DMS 273 (cell line): ENCODE data around the gene RBPJ.

Source experiments
- DNase-seq: peaks from one replicate; lab custom pipeline; 2025; ENCODE audit not compliant: unreplicated experiment; lab: John Stamatoyannopoulos, UW

RBPJ gene

GRCh38 chr4:26320538-26321372 lies at the start of gene RBPJ:
TSS of gene RBPJ (plus strand) at chr4:26321014. CDS start at chr4:26321029, 15 bp downstream.
- peak; percentile 98 for DNase-seq

DNA sequence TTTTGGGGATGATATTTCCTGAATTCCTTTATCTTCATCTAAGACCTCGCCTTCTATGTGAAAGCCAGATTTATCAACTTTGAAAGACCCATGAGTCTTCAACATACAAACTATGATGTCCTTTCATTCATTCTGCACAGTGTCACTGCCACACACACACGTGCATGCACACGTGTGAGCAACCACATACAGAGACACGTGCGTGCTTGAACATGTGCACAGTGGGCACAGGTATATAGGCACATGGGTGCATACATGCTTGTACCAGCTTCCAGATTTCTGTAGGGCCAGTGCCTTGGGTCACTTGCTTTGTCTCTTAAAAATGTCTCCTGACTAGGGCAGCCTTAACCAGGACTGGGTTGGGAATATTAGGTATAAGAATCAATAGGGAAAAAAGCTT lies 49.1 kb upstream of the RBPJ start:
- no peak for DNase-seq

- no peak for DNase-seq
Observed at GRCh38 chr4:26272654-26273615, 47.9 kb upstream of the RBPJ start.

- DNase-seq = no peak
Observed at GRCh38 chr4:26273616-26273980, 47.2 kb upstream of the RBPJ start.

GRCh38 chr4:26275281-26275680 lies 45.5 kb upstream of the RBPJ start:
- DNase-seq = no peak

DNA sequence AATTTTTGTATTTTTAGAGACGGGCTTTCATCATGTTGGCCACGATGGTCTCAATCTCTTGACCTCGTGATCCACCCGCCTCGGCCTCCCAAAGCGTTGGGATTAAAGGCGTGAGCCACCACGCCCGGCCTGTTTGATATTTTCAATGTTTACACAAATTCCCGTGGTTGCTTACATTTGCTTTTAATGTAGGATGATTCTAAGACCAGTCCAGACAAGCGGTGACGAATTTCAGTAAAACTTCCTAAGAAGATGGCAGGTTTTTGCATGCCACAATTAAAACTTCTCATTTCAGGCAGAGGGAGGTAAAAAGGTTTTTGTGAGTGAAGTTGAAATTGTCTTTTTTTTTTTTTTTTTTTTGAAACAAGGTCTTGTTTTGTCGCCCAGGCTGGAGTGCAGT lies 41.4 kb upstream of the RBPJ start:
- no peak for DNase-seq

- DNase-seq = no peak
Observed at GRCh38 chr4:26281881-26282280, 38.9 kb upstream of the RBPJ start.

DNA sequence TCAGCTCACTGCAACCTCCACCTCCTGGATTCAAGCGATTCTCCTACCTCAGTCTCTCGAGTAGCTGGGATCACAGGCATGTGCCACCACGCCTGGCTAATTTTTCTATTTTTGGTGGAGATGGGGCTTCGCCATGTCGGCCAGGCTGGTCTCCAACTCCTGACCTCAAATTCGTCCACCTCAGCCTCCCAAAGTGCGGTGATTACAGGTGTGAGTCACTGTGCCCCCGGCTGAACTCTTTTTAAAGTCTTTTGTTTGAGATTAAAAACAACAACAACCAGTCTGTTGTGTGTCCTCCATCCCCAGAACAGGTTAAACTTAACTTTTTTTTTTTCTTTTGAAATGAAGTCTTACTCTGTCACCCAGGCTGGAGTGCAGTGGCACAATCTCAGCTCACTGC lies 36.3 kb upstream of the RBPJ start:
- no peak for DNase-seq

DNA sequence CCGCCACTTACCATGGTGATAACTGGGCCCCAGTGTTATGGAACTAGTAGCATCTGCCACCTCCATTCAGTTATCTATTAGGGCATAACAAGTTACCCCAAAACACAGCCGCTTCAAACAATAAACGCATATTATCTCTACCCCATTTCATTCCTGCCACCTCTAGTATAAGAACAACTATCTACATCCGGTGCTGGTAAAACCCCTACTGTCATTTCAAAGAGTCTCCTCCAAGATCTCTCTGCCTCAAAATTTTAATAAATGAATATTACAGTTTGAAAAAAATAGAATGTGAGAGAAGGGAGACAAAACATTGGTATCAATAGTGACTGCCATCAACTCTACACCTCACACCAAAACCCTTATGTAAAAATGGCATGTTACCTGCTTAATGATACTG lies 35.5 kb upstream of the RBPJ start:
- no peak for DNase-seq

DNA sequence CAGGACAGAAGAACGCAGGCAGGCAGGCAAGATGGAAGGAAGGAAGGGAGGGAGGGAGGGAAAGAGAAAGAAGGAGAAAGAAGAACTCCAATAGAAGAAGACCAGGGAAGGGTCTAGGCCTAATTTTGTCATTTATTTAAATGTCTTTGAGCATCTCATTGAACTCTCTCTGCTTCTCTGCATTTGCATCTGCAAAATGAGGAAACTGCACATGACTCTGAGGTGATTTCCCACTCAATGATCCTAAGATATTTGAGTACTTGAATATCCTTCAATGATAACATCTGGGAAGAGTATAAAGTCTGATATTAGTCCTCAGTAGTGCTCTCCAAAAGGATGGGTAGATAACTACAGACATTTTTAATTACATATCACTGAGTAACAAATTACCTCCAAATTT lies 33.1 kb upstream of the RBPJ start:
- no peak for DNase-seq

DNA sequence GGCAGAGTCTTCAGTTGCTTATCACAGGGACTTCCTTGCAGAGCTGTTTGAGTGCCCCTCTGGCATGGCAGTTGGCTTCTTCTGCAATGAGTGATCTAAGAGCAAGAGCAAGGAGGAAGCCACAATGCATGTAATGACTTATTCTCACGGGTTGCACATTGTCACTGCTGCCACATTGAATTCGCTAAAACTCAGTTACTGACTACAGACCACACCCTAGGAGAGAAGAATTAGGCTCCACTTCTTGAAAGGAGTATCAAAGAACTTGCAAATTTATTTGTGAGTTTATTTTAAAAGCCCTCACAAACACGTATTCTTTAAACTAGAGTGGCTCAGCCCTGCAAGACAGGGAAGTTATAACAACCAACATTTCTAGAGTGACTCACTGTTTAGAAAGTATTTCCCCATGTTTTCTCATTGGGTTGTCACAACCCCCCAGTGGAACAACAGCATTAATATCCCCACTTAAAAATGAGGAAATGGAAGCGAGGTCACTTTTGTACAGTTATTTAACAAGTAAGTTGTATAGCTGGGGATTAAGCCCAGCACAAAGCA lies 32.4 kb upstream of the RBPJ start:
- DNase-seq = no peak

DNA sequence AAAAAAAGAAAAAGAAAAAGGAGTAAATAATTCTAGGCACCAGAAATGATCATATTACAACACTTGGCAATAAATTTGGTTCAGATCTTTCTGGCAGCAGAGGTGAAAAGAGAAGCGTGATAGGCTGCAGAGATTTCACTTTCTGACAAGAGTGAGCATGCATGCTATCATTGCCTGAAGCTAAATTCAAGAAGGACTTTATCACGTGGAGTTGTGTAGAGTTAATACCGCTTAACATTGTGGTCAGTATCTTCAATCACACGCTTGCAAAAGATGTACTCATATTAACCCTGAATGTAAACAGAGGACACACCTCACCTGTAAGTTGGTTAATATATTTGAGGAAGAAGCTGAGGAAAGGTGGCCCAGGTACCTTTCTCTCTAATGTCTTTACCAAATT lies 31.4 kb upstream of the RBPJ start:
- no peak for DNase-seq

DNA sequence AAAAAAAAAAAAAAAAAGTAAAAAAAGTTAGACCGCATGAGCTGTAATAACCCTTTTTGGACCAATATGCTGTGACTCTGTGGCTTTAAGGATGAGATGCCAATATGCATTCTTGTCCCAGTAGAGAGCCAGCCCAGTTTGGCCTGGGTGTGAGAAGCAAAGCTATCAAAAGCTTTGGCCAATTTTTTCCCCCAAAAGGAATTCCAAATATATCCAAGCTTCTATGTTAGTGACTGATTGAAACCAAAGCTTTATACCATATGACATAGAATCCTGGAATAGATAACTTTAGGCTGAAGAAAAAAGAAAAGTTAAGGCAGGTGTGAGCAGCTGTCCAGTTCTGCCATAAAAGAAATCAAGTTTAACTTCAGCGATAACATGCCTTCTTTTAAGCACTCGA lies 30.5 kb upstream of the RBPJ start:
- DNase-seq = no peak

DNA sequence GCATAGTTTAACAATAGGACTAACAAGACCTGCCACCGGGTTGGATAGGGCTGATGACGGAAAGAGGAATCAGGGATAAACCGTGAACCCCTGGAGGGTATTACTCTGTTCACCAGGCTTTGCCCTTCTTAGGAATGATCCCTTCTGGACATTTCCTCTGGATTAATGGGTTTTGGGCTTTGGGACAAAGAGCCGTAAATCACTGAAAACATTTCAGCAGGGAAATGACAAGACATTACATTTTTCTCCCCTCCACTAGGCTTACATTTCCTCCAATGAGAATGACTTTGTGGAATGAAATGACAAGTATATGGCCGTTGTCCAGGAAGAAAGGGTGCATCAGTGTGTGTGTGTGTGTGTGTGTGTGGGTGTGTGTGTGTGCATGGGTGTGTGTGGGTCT lies 25.9 kb upstream of the RBPJ start:
- no peak for DNase-seq

DNA sequence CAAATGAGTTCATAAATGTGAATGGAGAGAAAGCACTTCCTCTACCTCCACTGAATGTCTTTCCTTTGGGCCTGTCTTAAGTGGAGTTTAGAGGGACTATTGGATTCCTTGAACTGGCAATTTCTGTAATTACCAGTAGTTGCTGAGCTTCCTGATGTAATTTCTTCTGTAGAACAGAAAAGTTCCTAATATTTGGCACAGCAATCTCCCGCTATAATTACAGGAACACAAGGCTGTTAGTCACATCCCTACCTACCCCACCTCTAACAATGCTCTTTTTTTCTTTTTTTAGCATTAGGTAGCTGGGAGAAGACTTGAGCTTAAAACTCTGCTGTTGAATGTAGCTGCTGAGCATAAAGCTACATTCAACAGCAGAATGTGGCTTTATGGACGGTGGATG lies 24.8 kb upstream of the RBPJ start:
- DNase-seq = no peak

GRCh38 chr4:26296514-26296913 lies 24.3 kb upstream of the RBPJ start:
- DNase-seq = no peak

DNA sequence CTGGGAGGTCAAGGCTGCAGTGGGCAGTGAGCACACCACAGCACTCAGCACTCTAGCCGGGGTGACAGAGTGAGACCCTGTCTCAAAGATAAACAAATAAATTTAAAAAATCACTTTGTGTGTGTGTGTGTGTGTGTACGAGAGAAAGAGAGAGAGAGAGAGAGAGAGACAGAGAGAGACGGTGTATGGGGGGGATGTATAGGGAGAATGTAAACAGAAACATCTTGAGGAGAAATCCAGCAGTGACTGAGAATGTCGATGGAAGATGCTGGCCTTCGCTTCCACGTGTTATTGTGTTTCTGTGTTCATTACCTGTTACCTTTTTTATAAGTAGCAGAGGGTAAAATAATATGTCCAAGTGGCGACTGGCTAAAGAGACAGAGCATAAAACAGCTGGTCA lies 23.6 kb upstream of the RBPJ start:
- no peak for DNase-seq

- no peak for DNase-seq
Observed at GRCh38 chr4:26298198-26298947, 22.4 kb upstream of the RBPJ start.

DNA sequence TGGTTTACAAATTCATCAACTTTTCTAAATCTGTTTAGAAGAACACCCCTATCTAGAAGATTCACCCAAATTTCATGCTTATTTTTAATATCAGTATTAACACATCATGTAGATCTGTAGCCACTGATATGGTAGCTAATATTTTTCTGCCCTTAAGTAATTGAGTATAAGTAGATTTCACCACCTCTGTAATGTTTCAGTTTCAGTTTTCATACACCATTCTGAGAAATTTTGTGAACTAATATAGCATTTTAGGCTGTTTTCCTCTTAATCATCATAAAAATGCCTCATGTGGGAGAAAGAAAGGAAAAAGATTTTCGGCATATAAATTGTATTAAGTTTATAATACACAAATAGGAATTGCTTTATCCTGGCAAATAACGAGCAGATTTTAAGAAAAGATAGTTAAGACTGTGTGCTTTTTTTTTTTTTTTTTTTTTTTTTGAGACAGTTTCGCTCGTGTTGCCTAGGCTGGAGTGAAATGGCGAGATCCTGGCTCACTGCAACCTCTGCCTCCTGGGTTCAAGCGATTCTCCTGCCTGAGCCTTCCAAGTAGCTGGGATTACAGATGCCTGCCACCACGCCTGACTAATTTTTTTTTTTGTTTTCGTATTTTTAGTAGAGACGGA lies 21.4 kb upstream of the RBPJ start:
- DNase-seq = no peak
